Measurements from ENCODE around the gene SFMBT2.
"Not testable (repeated sequence)": the region's sequence is repeated elsewhere in the genome, so short reads cannot be mapped to it uniquely, and the experiment has no call there.

Gene SFMBT2

DNA sequence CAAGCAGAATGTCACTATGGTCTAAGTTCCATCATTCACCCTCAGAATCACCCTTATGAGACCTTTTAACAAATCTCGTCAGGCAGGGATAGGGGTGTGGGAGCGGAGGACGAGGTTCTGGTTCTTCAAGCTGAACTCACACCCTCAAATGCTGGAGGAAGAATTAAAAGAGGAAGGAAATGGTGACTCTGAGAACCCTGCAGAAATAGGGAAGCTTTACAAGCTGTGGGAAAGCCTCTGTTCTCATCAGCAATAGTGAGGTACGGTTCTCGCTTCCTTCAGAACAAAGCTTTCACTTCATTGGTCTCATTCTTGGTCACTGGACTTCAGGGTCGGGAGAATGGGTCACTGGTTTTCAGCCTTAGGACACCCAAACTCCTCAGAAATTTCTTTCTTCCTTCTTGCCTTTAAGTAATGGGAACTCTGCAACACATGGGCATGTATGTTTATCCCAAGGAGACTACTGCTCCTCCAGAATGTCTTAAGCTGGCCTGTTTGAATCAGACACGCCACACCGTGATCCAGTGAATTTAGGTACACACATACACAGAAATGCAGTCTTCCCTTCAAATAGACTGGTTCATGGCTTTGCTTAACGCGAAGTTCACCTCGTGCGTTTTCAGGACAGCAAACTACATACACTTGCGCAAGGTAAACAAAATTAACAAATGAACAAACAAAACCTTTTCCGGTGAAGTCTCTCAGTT, 226.0 kb downstream of the SFMBT2 start:
- in situ Hi-C loops (cut with HindIII; ENCODE audit: low sequenced_read_pairs), result no loop called here
- TF ChIP-seq, protein P1, sequence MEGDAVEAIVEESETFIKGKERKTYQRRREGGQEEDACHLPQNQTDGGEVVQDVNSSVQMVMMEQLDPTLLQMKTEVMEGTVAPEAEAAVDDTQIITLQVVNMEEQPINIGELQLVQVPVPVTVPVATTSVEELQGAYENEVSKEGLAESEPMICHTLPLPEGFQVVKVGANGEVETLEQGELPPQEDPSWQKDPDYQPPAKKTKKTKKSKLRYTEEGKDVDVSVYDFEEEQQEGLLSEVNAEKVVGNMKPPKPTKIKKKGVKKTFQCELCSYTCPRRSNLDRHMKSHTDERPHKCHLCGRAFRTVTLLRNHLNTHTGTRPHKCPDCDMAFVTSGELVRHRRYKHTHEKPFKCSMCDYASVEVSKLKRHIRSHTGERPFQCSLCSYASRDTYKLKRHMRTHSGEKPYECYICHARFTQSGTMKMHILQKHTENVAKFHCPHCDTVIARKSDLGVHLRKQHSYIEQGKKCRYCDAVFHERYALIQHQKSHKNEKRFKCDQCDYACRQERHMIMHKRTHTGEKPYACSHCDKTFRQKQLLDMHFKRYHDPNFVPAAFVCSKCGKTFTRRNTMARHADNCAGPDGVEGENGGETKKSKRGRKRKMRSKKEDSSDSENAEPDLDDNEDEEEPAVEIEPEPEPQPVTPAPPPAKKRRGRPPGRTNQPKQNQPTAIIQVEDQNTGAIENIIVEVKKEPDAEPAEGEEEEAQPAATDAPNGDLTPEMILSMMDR (IDR thresholded peaks at IDR 0.05; ENCODE audit: low read depth, low read length, missing control alignments), result no peak
- no peak overlapping the region for H3K4me3 ChIP-seq (ENCODE audit: low read depth, low read length)
- DNase-seq (ENCODE audit: low read depth), result no peak

DNA sequence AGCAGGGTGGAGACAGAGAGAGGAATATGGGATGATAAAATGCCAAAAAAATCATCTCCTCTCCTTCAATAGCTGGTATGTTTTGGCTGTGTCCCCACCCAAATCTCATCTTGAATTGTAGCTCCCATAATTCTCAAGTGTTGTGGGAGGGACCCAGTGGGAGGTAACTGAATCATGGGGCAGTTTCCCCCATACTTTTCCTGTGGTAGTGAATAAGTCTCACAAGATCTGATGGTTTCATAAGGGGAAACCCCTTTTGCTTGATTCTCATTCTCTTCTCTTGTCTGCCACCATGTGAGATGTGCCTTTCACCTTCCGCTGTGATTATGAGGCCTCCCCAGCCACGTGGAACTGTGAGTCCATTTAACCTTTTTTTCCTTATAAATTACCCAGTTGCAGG, 226.7 kb downstream of the SFMBT2 start:
- in situ Hi-C loops (cut with HindIII; ENCODE audit: low sequenced_read_pairs); DNase-seq (ENCODE audit: low read depth); H3K4me3 ChIP-seq (ENCODE audit: low read depth, low read length): not testable (repeated sequence)

DNA sequence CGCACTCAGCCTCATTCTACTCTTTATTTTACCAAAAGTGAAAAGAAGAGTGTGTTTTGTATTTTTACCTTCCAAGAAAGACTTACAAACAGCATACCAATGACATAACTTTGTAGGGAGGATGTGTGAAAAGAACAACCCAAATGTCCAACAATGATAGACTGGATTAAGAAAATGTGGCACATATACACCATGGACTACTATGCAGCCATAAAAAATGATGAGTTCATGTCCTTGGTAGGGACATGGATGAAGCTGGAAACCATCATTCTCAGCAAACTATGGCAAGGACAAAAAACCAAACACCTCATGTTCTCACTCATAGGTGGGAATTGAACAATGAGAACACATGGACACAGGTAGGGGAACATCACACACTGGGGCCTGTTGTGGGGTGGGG, 228.5 kb downstream of the SFMBT2 start:
- H3K4me3 ChIP-seq (ENCODE audit: low read depth, low read length); in situ Hi-C loops (cut with HindIII; ENCODE audit: low sequenced_read_pairs); DNase-seq (ENCODE audit: low read depth): not testable (repeated sequence)

DNA sequence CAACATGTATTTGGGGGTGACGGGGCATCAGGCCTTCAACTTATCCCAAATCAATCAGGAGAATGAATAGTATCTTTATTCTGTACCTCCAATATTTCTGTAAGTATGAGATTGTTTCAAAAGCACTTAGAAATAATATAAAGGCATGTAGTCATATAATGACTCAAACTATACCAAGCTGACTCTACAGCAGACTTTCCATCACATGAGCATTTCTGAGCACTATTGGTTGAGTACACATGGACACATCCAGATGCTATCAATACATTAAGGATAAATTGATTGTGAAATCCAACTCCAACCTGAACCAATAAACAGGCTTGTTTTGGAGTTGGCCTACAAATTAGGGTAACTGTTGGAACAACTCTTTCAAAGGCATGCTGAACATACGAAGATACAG, 229.4 kb downstream of the SFMBT2 start:
- TF ChIP-seq, protein P1 (IDR thresholded peaks at IDR 0.05; ENCODE audit: low read depth, low read length, missing control alignments), result no peak

DNA sequence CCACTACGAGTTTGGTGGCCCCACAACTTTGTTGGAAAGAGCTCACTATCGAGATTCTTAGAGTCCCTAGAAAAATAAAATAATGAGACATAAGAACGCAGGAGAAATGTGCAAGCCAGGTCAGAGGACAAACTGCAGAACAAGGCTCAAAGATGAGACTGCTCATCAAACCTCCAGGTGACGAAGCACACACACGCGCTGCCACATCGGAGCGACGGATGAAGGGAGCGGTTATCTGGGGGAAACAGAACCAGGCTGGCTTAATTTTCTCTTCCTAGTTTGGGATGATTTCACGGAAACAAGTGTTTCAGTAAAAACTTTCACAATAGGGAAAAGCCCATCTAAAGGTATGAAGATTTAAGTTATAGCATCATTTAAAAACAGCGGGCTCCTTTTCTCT, 231.3 kb downstream of the SFMBT2 start:
- in situ Hi-C loops (cut with HindIII; ENCODE audit: low sequenced_read_pairs), result no loop called here
- TF ChIP-seq, protein P1 (IDR thresholded peaks at IDR 0.05; ENCODE audit: low read depth, low read length, missing control alignments), result no peak
- DNase-seq (ENCODE audit: low read depth), result no peak
- no peak overlapping the region for H3K4me3 ChIP-seq (ENCODE audit: low read depth, low read length)

More for the DNA sequence above, 229.4 kb downstream of the SFMBT2 start:
- H3K4me3 ChIP-seq (ENCODE audit: low read depth, low read length), result no peak overlapping the region
- in situ Hi-C loops (cut with HindIII; ENCODE audit: low sequenced_read_pairs), result no loop called here
- DNase-seq (ENCODE audit: low read depth), result no peak

DNA sequence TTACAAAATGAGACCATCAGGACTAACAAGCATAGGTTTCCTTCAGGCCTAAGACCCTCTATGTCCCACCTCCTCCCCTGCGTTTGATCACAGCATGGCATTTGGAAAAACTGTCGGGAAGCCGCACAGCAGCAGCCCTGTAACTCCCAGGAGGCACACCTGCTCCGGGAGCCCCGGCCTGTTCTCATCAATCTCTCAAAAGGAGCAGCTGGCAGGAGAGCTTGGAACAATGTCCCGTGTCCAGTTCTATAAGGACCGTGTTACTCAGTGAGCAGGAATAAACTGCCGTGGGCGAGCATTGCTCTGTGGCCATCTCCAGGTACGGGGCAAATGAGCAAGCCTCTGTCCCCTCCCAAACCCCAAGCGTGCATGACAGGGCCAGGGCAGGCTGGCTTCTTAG, 236.9 kb downstream of the SFMBT2 start:
- no peak for DNase-seq (ENCODE audit: low read depth)
- in situ Hi-C loops (cut with HindIII; ENCODE audit: low sequenced_read_pairs), result no loop called here
- no peak overlapping the region for H3K4me3 ChIP-seq (ENCODE audit: low read depth, low read length)
- TF ChIP-seq, protein P1 (IDR thresholded peaks at IDR 0.05; ENCODE audit: low read depth, low read length, missing control alignments), result no peak

DNA sequence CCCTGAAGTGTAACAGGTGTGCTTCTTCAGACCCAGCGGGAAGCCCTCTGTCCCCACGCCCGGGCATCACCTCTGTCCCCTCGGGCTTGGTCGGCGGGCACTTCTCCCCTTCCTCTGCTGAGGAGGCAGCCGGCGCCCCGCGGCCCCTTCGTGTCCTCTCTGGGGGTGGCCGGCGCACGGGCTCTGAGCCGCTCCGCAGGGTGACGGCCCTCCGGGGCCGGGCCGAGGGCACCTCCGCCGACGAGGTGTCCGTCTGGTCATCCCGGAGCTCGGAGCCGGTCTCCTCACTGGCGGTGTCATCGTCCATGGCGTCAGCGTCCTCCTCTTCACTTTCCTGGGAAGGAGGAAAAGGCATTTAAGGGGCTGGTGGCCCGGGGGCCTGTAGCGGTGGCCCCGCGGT, 239.0 kb downstream of the SFMBT2 start:
- DNase-seq (ENCODE audit: low read depth), result no peak
- no peak overlapping the region for H3K4me3 ChIP-seq (ENCODE audit: low read depth, low read length)
- TF ChIP-seq, protein P1 (IDR thresholded peaks at IDR 0.05; ENCODE audit: low read depth, low read length, missing control alignments), result no peak
- in situ Hi-C loops (cut with HindIII; ENCODE audit: low sequenced_read_pairs), result no loop called here

Data from astrocyte of the cerebellum (primary cell).